ENCODE data around the gene SCN7A.
A peak's percentile ranks its signal among the peaks of the same experiment; 100 is the strongest.
"Not testable (repeated sequence)": the region's sequence is repeated elsewhere in the genome, so short reads cannot be mapped to it uniquely, and the experiment has no call there.

The SCN7A gene

DNA sequence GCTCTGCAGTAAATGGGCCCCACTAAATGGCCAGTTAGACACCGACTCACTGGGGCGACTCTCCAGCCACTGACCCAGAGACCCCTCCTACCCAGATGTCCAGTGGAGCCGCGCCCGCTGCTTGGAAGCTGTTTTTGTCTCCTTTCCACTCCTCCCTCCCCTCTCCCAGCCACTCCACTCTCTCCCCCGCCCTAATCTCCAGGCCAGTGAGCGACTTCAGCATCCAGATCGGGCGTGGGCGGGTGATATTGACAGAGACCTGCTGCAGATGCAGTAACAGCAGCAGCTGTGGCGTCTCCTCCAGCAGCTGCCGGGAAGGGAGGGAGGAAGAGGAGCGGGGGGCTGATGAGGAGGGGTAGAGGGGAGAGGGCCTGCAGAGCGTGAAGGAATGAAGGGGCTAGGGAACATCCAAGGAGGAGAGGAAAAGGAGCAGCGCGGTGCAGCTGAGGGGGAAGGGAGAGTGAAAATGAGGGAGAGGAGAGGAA is at the start of gene SCN7A:
TSS of gene SCN7A (minus strand) at position 110 of the 485 bp plus-strand sequence. CDS start 16,553 bp downstream, outside the sequence.
- peak; percentile 10 for DNase-seq (ENCODE audit: low read depth, low spot score)

DNA sequence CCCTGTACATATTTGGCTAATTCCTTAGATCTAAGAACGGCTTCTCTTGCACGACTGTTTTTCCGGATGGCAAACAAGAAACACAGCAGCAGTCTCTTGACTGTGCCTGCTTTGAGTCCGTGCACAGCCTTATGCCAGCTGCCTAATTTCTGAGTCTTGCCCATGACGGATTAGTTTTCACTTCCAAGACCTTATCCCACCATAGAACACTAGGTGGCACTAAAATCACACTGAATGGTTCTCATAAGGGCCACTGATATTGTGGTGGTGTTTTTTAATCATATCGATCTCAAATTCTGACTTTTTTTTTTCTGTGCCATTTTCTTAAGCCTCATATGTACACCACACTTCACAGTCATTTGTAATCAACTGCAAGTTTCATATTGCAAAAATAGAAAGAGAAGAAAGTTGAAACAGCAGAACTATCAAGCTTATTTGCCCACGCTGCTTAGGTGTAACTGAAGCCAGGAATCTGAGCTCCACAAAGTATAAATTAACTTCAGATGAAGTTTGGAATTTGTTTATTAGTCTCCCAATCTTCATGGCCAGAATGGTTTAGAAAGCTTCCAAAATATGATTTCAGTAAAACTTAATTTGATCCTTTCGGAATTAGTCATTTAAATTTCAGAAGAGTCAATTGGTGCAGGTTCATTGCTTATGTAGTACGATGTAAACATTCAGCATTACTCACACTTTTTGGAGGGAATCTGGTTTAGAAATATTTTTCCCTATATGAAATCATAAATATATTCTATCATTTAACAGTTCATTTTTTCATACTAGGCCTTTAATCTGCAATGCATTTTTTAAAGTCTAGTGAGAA is 45.5 kb upstream of the SCN7A start:
- peak; percentile 43 for DNase-seq (ENCODE audit: low read depth, low spot score)

- DNase-seq (ENCODE audit: low read depth, low spot score), result no peak
These were observed 42.1 kb upstream of the SCN7A start for GRCh38 chr2:166536111-166536510.

- no peak for DNase-seq (ENCODE audit: low read depth, low spot score)
These were observed 27.1 kb upstream of the SCN7A start for GRCh38 chr2:166521155-166521554.

- DNase-seq (ENCODE audit: low read depth, low spot score), result no peak
These were observed 26.6 kb upstream of the SCN7A start for GRCh38 chr2:166520604-166521003.

- no peak for DNase-seq (ENCODE audit: low read depth, low spot score)
These were observed 25.4 kb upstream of the SCN7A start for GRCh38 chr2:166519391-166519962.

GRCh38 chr2:166518634-166519390 is 24.8 kb upstream of the SCN7A start:
- no peak for DNase-seq (ENCODE audit: low read depth, low spot score)

DNA sequence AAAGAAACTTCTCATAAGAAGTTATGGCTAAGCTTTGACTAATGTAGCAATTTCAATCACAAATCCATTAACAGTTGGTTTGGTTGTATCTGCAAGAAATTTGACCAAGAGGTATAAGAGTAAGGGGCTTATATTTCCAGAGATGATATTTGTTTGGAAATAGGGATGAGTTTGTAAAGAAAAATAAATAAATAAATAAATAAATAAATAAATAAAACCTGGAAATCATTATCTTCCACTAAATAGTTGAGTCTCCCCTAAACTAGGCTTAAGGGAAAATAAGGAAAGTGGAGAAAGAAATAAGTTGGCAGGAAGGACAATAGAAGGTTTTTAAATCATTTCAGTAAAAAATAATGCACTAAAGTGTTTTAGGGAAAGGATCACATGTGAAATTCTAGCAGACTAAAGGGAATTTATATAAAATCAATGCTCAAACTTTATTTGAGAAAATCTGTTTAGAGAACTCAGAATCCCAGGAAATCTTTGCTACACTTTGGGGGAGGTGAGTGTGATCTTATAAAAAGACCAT is 23.5 kb upstream of the SCN7A start:
- no peak for DNase-seq (ENCODE audit: low read depth, low spot score)

GRCh38 chr2:166516712-166517303 is 22.8 kb upstream of the SCN7A start:
- DNase-seq (ENCODE audit: low read depth, low spot score), result no peak

DNA sequence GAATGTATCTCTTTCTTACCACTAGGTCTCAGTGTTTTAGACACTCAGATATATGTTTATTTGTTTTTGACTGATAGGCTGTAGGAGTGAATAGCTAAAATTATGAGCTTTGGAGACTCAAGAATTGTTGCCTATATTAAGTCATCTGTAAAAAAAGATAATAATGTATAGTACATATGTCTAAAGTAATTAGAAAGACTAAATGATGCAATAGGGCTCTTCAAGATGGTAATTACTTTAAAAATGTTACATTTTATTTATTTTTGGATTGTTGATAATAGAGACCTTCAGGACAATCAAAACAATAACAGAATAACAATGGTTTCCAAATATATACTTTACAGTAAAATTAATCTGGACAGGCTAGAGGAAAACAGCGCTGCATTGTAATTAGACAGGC is 19.9 kb upstream of the SCN7A start:
- DNase-seq (ENCODE audit: low read depth, low spot score), result no peak

GRCh38 chr2:166499281-166499680 is 5.2 kb upstream of the SCN7A start:
- no peak for DNase-seq (ENCODE audit: low read depth, low spot score)

- no peak for DNase-seq (ENCODE audit: low read depth, low spot score)
These were observed 2.6 kb downstream of the SCN7A start for GRCh38 chr2:166491461-166491860.

GRCh38 chr2:166487171-166487570 is 6.9 kb downstream of the SCN7A start:
- DNase-seq (ENCODE audit: low read depth, low spot score), result no peak

DNA sequence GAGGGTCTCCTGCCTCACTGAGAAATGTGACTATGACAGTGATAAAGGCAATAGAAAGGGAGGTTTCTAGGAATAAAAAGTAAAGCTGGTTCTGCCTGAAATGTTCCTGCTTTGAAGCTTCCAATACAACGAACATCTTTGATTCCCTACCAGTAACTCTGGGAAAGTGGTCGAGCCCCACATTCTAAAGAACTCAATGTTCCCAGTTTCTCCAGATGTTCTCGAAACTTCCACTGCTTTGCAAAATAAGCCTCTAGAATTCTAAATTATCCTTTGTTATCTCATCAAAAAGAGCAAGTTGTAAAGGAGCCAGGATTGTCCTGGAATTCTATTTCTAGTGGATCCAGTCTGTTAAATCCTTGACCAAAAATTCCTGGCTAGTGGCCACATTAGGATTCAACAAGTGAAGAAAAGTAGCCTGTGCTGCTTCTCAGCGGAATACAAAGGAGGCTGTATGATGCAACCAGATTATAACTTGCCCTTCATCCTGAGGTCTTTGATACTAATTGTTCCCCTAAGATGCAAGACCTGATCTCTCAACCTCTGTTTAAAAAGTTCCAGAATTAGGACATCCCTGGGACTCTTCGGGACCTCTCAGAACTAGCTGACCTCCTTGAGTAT is 8.4 kb downstream of the SCN7A start:
- no peak for DNase-seq (ENCODE audit: low read depth, low spot score)

GRCh38 chr2:166472332-166472731 is 21.7 kb downstream of the SCN7A start:
- no peak for DNase-seq (ENCODE audit: low read depth, low spot score)

- no peak for DNase-seq (ENCODE audit: low read depth, low spot score)
These were observed 25.7 kb downstream of the SCN7A start for GRCh38 chr2:166468124-166469024.

DNA sequence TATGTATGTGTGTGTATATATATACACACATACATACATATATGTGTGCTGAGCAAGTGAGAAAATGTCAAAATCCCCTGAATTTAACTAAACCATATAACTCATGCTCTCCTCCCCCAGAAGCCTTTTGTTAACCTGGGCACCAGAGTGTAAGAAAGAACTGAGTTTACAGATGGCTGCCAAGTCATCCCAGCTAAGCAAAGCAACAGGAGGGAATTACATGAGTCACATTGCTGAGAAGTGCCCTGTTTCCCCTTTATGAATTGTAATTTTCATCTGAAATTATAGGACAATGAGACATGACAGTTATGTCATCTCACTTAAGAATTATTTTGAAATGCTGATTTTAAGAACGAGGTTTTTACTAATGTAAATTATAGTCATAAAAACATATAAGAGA is 29.9 kb downstream of the SCN7A start:
- DNase-seq (ENCODE audit: low read depth, low spot score), result no peak

GRCh38 chr2:166463640-166464039 is 30.4 kb downstream of the SCN7A start:
- DNase-seq (ENCODE audit: low read depth, low spot score), result no peak

GRCh38 chr2:166458674-166459073 is 35.4 kb downstream of the SCN7A start:
- DNase-seq (ENCODE audit: low read depth, low spot score), result no peak

- not testable (repeated sequence) for DNase-seq (ENCODE audit: low read depth, low spot score)
These were observed 38.2 kb downstream of the SCN7A start for GRCh38 chr2:166455823-166456222.
